ENCODE measurements around the gene SNX15. TPM values are rescaled to one million over a fixed set of nuclear protein-coding genes. Genes with fewer than 3 reads are reported as not detected.

The SNX15 gene
- total RNA-seq, 8 experiments from 2014 or later, result 8.5 to 27.1 (median 13.9) TPM

- no peak for ATAC-seq (replicated peaks in 6 of 8)
- Histone ChIP-seq H3K4me1 (replicated peaks in 1 of 2) (peaks cover 5 to 7% of the 10 kb centered on the region in 2 donors), H3K4me3 (no peak overlapping the region), H3K27ac (no peak overlapping the region)
- WGBS, 10 experiments, result 50 to 100% (median 76%) methylated on average over 3 to 4 of the region's 4 CpGs; no CpG with 5 or more reads in 4 of the 10 experiments
- in situ Hi-C loops (cut with MboI; ENCODE audit: low pct_unique_long_range_greater_than_20kb in 2 of 9, low sequenced_read_pairs in 9 of 9, unreplicated experiment in 9 of 9), result no loop called here
These were observed 37.6 kb downstream of the SNX15 start for GRCh38 chr11:65064847-65065240.

GRCh38 chr11:65065851-65066250, 38.6 kb downstream of the SNX15 start:
- in situ Hi-C loops (cut with MboI; ENCODE audit: low pct_unique_long_range_greater_than_20kb in 2 of 9, low sequenced_read_pairs in 9 of 9, unreplicated experiment in 9 of 9), result no loop called here

DNA sequence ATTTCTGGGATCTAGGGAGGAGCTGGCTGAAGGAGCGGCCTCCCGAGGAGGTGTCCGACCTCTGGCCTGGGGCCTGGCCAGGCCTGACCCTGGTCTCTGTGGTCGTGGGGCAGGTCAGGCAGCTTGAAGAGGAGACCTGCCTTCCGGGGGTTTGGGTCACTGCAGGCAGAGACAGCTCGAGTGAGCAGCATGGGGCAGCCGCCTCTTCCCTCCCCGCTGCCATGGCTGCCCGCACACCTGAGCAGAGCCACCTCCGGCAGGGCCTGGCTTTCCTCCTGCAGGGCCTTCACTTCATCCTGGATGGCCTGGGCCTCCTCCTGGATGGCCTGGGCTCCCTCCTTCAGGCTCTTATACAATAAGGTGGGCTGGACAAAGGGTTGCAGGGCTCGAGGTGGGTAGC, 39.1 kb downstream of the SNX15 start:
- no peak overlapping the region for H3K4me3 ChIP-seq
- 57 to 83% (median 80%) methylated on average over 1 to 3 of the region's 11 CpGs; no CpG with 5 or more reads in 6 of the 10 experiments for WGBS, 10 experiments
- peaks cover 5 to 7% of the 10 kb centered on the region in 2 donors for H3K4me1 ChIP-seq (replicated peaks in 1 of 2)
- H3K27ac ChIP-seq, result no peak overlapping the region
- peak in 2 of 8 experiments; percentile 3 to 11 for ATAC-seq (replicated peaks in 6 of 8)
- in situ Hi-C loops (cut with MboI; ENCODE audit: low pct_unique_long_range_greater_than_20kb in 2 of 9, low sequenced_read_pairs in 9 of 9, unreplicated experiment in 9 of 9), result no loop called here

More at GRCh38 chr11:65065851-65066250, 38.6 kb downstream of the SNX15 start:
- H3K4me3 ChIP-seq, result no peak overlapping the region
- no CpG with 5 or more reads among the region's 7 CpGs for WGBS, 10 experiments
- no peak for ATAC-seq (replicated peaks in 6 of 8)
- H3K27ac ChIP-seq, result no peak overlapping the region
- peaks cover 5 to 7% of the 10 kb centered on the region in 2 donors for H3K4me1 ChIP-seq (replicated peaks in 1 of 2)

DNA sequence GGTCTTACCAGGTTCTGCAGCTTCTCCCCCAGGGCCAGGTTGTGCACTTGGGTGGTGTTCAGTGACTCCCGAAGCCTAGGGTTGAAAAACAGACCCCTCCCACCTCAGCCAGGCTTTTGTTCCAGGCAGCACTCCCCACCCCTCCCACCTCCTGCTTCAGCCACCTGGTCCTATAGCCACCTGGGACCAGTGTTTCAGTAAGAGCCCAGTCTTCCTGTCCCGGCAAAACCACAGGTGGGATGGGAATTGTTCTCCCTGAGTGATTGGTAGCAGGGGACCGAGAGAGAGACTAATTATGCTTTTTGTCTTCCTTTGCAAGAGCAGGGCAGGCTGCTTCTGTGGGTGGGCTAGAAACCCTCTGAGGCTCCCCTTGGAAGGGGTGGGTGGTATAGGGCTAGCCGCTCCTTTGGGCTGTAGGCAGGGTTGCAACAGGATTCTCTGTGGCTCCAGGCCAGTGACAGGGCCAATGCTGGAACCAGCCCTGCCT, 39.6 kb downstream of the SNX15 start:
- WGBS, 10 experiments, result 20 to 83% (median 41%) methylated on average over 1 to 3 of the region's 4 CpGs; no CpG with 5 or more reads in 6 of the 10 experiments
- H3K4me1 ChIP-seq (replicated peaks in 1 of 2), result peaks cover 5 to 7% of the 10 kb centered on the region in 2 donors
- H3K27ac ChIP-seq, result no peak overlapping the region
- H3K4me3 ChIP-seq, result no peak overlapping the region
- ATAC-seq (replicated peaks in 6 of 8), result peak in 3 of 8 experiments; percentile 9 to 40 (median 18)
- in situ Hi-C loops (cut with MboI; ENCODE audit: low pct_unique_long_range_greater_than_20kb in 2 of 9, low sequenced_read_pairs in 9 of 9, unreplicated experiment in 9 of 9), result no loop called here

DNA sequence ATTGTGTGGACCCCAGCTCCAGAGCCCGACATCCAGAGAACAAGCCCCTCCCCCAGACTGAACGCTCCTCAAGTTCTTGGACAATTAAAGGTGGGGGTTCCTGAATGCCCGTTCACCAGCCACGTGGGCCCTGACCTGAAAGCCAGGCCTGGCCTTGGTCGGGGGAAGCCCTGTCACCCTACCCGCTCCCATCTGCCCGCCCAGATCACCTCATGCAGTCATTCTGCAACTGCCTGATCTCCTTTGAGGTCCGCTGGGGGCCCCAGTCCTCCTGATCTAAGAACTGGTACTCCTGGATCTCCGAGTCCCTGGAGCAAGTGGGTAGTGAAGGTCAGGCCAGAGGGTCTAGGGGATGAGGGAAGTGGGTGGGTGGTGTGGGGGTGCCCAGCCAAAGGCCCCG, 40.2 kb downstream of the SNX15 start:
- in situ Hi-C loops (cut with MboI; ENCODE audit: low pct_unique_long_range_greater_than_20kb in 2 of 9, low sequenced_read_pairs in 9 of 9, unreplicated experiment in 9 of 9), result no loop called here
- Histone ChIP-seq H3K4me3 (no peak overlapping the region), H3K27ac (no peak overlapping the region), H3K4me1 (replicated peaks in 1 of 2) (peaks cover 5 to 7% of the 10 kb centered on the region in 2 donors)
- WGBS, 10 experiments, result 53 to 90% (median 53%) methylated on average over 2 to 6 of the region's 10 CpGs; no CpG with 5 or more reads in 7 of the 10 experiments
- no peak for ATAC-seq (replicated peaks in 6 of 8)

DNA sequence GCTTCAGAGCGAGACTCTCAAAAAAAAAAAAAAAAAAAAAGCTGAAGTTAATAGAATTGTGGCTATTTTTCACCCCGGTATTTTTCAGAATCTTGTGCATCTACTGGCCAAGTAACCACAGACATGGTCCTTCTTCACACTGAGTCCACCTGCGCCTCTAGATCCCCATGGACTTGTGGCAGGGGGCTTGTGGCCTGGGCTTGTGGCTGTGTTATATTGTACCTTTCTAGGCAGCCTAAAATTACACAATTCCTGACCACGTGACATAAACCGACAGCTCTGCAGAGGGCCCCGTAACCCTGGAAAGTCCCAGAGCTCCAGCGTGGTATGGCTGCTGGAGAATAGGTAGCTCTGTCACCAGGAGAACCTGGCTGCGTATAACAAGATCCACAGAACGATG, 42.0 kb downstream of the SNX15 start:
- Histone ChIP-seq H3K4me1 (replicated peaks in 1 of 2) (peaks cover 5 to 7% of the 10 kb centered on the region in 2 donors), H3K27ac (no peak overlapping the region), H3K4me3 (no peak overlapping the region)
- 40 to 93% (median 73%) methylated on average over 3 to 7 of the region's 9 CpGs; no CpG with 5 or more reads in 2 of the 10 experiments for WGBS, 10 experiments
- ATAC-seq (replicated peaks in 6 of 8), result no peak
- in situ Hi-C loops (cut with MboI; ENCODE audit: low pct_unique_long_range_greater_than_20kb in 2 of 9, low sequenced_read_pairs in 9 of 9, unreplicated experiment in 9 of 9), result no loop called here

- WGBS, 10 experiments, result 40 to 79% (median 41%) methylated on average over 1 to 3 of the region's 4 CpGs; no CpG with 5 or more reads in 5 of the 10 experiments
- no peak overlapping the region for H3K27ac ChIP-seq
- ATAC-seq (replicated peaks in 6 of 8), result peak in 1 of 8 experiments; percentile 15
- H3K4me1 ChIP-seq (replicated peaks in 1 of 2), result peaks cover 1 to 2% of the 10 kb centered on the region in 2 donors
- H3K4me3 ChIP-seq, result no peak overlapping the region
- in situ Hi-C loops (cut with MboI; ENCODE audit: low pct_unique_long_range_greater_than_20kb in 2 of 9, low sequenced_read_pairs in 9 of 9, unreplicated experiment in 9 of 9), result no loop called here
These were observed 44.8 kb downstream of the SNX15 start for GRCh38 chr11:65071907-65072630.

DNA sequence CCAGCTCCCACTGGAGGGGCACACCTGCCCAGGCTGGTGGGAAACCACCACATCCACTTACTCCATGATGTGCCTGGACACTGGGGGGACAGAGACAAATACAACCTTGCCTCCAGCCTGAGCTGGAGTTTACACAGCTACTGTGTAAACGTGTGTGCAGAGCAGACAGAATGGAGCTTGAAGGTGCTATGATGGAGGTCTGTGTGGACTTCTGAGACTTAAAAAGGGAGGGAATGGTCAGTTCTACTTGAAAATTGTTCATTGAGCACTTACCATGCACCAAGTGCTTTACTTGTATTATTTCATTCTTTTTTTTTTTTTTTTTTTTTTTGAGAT, 45.4 kb downstream of the SNX15 start:
- H3K27ac ChIP-seq, result no peak overlapping the region
- in situ Hi-C loops (cut with MboI; ENCODE audit: low pct_unique_long_range_greater_than_20kb in 2 of 9, low sequenced_read_pairs in 9 of 9, unreplicated experiment in 9 of 9), result no loop called here
- no peak overlapping the region for H3K4me3 ChIP-seq
- ATAC-seq (replicated peaks in 6 of 8), result peak in 1 of 8 experiments; percentile 37
- no peaks in the 10 kb centered on the region for H3K4me1 ChIP-seq (replicated peaks in 1 of 2)
- 25 to 33% methylated on average over 1 of the region's 1 CpG; no CpG with 5 or more reads in 8 of the 10 experiments for WGBS, 10 experiments

- Histone ChIP-seq H3K27ac (no peak overlapping the region), H3K4me1 (replicated peaks in 1 of 2) (no peaks in the 10 kb centered on the region), H3K4me3 (no peak overlapping the region)
- peak in 5 of 8 experiments; percentile 7 to 46 (median 29) for ATAC-seq (replicated peaks in 6 of 8)
- WGBS, 10 experiments, result 60 to 100% (median 88%) methylated on average over 1 of the region's 4 CpGs; no CpG with 5 or more reads in 7 of the 10 experiments
- in situ Hi-C loops (cut with MboI; ENCODE audit: low pct_unique_long_range_greater_than_20kb in 2 of 9, low sequenced_read_pairs in 9 of 9, unreplicated experiment in 9 of 9), result no loop called here
These were observed 50.2 kb downstream of the SNX15 start for GRCh38 chr11:65077451-65077850.

GRCh38 chr11:65078151-65078550, 50.9 kb downstream of the SNX15 start:
- 0 to 89% (median 70%) methylated on average over 1 to 3 of the region's 3 CpGs; no CpG with 5 or more reads in 3 of the 10 experiments for WGBS, 10 experiments
- in situ Hi-C loops (cut with MboI; ENCODE audit: low pct_unique_long_range_greater_than_20kb in 2 of 9, low sequenced_read_pairs in 9 of 9, unreplicated experiment in 9 of 9), result no loop called here
- ATAC-seq (replicated peaks in 6 of 8), result peak in 7 of 8 experiments; percentile 13 to 87 (median 38)
- no peaks in the 10 kb centered on the region for H3K4me1 ChIP-seq (replicated peaks in 1 of 2)
- no peak overlapping the region for H3K27ac ChIP-seq
- no peak overlapping the region for H3K4me3 ChIP-seq

GRCh38 chr11:65078786-65079342, 51.6 kb downstream of the SNX15 start:
- Histone ChIP-seq H3K4me1 (replicated peaks in 1 of 2) (no peaks in the 10 kb centered on the region), H3K4me3 (no peak overlapping the region), H3K27ac (no peak overlapping the region)
- 80 to 100% (median 93%) methylated on average over 1 to 4 of the region's 9 CpGs; no CpG with 5 or more reads in 5 of the 10 experiments for WGBS, 10 experiments
- ATAC-seq (replicated peaks in 6 of 8), result no peak
- in situ Hi-C loops (cut with MboI; ENCODE audit: low pct_unique_long_range_greater_than_20kb in 2 of 9, low sequenced_read_pairs in 9 of 9, unreplicated experiment in 9 of 9), result no loop called here

- in situ Hi-C loops (cut with MboI; ENCODE audit: low pct_unique_long_range_greater_than_20kb in 2 of 9, low sequenced_read_pairs in 9 of 9, unreplicated experiment in 9 of 9), result no loop called here
- 0 to 25% (median 0%) methylated on average over 2 to 6 of the region's 13 CpGs; no CpG with 5 or more reads in 1 of the 10 experiments for WGBS, 10 experiments
- Histone ChIP-seq H3K4me1 (replicated peaks in 1 of 2) (peaks cover 8% of the 10 kb centered on the region in 2 donors), H3K4me3 (peak overlapping the region; percentile 64 to 91 (median 82)), H3K27ac (peak overlapping the region in 1 of 2 donors; percentile 98)
- no peak for ATAC-seq (replicated peaks in 6 of 8)
These were observed 56.0 kb downstream of the SNX15 start for GRCh38 chr11:65083134-65083833.
